Ovary (tissue), 3 donors: ENCODE measurements around the gene RHD.

Experiments
- CTCF ChIP-seq, 3 donors: fragments of 450-650 bp in 2 of 3; fragments of 200-600 bp in 1 of 3; IDR thresholded peaks; one replicate each; pipeline versions ENCODE4 v1.5.1 to v1.8.0; 2016 to 2022; ENCODE audit warnings: antibody characterized with exemption in 3 of 3, mild to moderate bottlenecking in 1 of 3
- EP300 ChIP-seq: sonication (generic); formaldehyde crosslinking; IDR thresholded peaks from one replicate; pipeline ENCODE4 v1.6.1; 2017; ENCODE audit warnings: antibody characterized with exemption
- donor health status: DM: no; HTN: no; CAD: no.

GRCh38 chr1:25222606-25223005, 49.7 kb upstream of the RHD start:
- TF ChIP-seq CTCF (IDR thresholded peaks at IDR 0.05) (no peak), EP300 (no peak)
